Hypothalamus (tissue), 51 donors: ENCODE results near the gene EIF5A.
A peak's percentile ranks its signal among the peaks of the same experiment; 100 is the strongest.

Experiments used
- DNase-seq, 51 donors: peaks; one replicate each; lab custom pipeline; 2025; lab: John Stamatoyannopoulos, UW

EIF5A gene

DNA sequence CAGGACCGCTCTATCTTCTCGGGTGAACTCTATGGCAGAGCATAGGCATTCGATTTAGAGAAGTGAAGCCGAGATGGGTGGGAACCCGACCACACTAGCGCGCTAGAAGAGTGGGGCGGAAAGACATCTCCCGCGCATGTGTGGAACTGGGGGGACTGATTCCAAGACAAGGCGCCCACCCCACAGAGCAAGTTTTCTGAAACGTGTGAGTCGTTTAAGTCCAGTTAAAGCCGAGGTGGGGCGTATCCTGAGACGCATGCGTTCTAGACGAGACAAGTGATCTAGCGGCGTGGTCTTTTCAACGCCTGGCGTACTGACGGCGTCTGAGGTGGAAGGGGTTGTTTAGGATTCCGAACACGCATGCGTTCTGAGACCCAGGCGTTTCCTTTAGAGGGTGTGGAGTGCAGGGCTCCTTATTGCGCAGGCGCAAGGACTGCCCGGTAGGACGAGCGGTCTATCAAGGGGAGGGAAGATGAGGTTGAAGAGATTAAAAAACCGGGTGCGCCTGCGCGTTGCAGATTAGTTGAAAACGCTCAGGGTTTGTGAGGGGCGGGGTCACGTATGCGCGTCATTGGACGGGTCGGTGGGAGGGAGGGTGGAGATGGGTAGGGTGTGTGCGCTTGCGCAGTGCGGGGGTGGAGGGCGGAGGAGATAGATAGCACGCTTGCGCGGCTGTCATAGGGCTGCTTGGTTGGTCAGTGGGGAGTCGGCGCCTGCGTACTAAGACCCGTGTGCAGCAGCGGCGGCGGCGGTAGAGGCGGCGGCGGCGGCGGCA, at the start of gene EIF5A:
Gene EIF5A (plus strand): TSS at position 718 of the 775 bp plus-strand sequence. CDS start 2,008 bp downstream, outside the sequence.
- peak; percentile 90 to 100 (median 99) for DNase-seq

DNA sequence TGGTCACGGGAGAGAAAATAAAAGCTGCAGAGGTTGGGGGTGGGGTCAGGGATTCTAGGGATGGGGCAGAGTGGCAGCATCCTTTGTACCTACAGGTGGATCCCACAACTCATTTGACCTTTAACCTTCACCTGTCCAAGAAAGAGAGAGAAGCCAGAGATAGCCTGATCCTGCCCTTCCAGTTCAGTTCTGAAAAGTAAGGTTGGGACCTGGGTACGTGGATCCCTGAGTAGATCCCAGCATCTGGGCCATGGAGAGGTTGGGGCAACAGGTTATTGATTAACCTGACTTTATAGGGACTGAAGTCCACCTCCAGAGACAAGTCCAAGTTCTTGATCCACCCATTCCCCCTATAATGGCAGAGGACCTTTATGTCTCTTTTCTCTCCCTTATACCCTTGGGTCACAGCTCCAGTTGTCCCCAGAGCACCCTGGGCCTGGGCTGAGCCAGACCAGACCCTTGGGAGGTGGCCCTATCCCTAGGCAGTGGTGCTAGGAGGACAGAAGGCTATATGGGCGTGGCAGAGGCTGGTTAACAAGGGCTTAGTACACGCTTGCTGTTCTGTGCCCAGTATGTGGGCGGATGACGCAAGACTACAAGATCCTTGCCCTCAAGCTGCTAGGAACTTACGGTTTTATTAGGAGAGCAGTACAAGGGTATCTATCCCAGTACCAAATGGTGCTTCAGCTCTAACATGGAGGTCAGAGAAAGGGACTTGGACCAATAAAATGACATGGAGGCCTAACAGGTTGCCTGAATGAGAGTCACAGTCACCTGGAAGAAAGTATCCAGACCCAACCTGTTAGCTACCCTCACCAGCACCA, 48.5 kb upstream of the EIF5A start:
- no peak for DNase-seq

DNA sequence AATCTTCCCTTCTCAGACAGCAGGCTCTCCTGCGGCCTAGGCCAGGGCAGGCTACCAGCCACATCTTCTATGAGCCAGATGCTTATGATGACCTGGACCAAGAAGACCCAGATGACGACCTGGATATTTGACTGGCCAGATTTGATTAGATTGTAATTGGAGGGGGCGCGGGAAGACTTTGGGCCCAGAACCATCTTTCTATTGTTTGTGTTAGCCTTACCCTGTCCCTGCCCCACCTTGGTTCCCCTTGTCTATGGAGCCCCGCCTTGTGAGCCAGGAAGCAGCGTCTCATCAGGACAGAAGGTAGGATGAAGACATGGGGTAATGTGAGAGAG, 47.9 kb upstream of the EIF5A start:
- DNase-seq: no peak

DNA sequence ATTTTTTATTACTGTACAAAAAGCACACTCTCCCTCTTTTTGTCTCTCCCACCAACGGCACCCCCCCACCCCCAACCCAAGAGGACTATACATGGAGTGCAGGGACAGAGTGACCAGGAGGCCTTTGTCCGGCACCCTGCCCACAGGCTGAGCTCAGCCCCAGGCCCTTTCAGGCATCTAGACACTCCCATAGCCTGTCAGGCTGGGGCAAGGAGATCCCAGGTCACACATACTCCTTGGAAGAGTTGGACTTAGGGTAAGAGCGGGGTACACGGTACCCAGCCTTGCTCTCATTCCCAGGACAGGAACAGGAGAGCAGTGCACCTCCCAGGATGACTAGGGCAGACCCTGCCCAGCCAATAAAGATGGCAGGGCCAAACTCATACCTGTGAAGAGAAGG, 47.3 kb upstream of the EIF5A start:
- no peak for DNase-seq

DNA sequence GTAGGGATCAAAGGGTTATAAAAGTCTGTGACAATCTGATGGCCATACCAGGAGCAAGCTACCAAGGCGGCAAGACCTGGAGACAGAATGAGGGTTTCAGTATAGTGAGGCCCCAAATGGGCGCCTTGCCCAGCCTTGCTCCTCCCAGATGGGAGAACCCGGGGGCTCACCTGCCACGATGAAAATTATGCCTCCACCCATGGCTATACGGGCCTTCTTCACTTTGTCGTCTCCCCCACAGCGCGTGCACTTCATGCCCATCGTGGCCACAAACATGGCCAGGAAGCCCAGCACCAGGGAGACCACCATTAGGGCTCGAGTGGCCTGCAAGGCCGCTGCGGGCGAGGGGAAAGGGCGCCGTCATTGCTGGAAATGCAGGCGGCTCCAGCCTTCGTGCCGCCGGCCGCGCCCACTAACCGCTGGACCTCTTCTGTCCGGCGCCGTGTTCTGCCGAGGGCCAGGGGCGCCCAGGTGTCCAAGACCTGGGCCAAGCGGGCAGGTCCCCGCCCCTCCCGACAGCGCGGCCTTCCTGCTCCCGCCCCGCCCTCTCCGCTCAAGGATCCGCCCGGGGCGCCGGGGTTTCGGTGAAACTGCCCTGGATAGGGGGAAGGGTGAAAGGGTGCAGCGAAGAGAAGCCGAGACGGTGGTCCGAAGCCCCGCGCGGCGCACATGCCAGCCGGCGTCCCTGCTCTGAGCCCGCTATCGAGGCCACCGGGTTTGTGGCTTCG, 46.6 kb upstream of the EIF5A start:
- no peak for DNase-seq

DNA sequence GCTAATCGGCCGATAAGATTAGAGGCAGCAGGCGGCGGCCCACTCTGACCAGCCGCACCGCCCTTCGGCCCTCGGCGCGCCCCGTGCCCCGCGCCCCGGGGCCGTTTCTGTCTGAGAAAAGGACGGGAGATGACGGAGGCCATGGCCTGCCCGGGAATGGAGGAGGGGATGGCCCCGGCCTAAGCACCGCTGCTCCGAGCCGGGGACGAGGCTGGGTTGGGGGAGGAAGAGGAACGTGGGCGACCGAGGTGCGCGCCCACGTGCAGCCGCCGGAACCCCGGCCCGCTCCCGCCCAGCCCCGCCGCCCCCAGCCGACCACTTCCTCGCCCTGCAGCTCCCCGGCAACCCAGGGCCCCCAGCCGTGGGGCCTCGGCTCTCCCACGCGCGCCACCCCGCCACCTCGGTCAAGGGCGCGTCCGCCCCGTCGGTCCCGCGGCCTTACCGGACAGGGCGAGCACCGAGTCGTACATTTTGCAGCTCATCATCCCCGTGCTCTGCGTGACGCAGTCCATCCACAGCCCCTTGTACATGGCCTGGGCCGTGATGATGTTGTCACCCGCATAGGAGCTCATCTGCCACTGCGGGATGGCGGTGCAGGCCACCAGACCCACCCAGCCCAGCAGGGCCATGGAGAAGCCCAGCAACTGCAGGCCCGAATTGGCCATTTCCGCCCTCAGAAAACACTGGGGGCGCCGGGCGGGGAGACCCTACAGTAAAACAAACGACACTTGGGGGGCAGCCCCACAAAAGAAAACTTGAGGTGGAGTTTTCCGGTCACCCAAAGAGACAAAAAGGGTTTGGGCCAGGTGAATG, 45.8 kb upstream of the EIF5A start:
- no peak for DNase-seq

DNA sequence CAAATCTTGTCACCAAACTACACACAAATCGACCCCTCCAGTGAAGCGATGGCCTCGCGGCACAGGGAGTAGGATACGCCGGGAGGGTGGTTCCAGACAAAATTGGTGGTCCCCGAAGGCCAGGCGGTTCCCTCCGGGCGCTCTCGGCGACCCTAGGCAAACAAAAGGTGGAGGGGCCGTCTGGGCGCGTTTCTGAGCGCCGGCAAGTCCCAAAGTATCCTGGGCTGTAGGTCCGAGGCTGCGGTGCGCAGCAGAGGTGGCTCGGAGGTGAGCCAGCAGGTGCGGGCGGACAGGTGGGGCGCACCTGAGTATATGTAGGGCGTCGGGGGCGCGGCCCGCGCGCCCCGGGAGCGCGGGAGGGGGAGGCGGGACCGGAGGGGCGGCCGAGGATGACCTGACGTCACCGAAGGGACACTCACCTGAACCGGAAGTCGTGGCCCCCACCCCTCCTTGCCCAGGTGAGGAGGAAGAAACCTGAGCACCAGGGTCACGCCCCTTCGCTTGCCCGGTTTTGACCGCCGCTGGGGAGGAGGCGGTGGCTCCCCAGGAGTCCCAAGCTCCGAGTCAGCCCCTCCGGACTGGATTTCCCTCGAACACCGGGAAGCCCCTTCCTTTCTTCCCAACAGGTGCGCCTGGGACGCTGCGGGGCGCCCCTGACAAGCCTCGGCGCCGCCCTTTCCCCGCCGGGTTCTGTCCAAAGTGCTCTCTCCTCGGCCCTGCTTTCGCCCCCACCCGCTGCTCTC, 45.1 kb upstream of the EIF5A start, which contains the start of gene CLDN7:
Gene CLDN7 (minus strand): TSS at position 287 of the 743 bp plus-strand sequence. CDS start 435 bp downstream, outside the sequence.
- DNase-seq: no peak

DNA sequence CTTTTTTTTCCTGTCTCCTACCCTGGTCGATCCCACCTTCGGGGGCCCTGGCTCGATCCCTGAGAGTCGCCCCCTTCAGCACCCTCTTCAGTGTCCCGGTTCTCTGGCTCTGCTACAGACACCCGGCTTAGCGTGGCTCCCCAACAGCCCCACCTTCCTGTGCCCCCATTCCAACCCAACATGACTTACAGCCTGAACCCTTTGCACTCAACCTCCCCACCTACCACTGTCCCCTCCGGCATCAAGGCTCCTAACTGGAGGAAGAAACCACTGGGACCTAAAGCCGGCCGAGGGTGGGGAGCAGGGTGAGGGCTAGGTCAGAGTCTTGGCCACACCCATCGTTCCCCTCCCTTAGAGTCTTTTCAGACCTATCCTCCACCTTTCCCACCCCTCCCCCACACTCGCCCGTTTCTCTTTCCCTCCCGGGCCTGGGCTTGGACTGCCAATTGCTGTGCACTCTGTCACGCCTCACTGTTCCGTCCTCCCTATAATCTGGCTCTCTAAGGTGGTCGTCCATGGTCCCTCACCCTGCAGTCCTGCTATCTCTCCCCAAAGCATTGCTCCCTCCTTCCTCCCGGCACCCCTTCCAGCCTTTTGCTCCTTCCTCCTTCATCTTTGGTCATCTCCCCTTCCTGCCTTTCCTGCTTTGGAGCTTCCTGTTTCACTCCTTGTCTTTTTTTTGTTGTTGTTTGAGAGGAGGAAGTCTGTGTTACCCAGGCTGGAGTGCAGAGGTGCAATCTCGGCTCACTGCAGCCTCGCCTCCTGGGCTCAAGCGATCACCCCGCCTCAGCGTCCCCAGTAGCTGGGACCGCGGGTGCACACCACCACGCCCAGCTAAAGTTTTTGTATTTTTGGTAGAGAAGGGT, 44.3 kb upstream of the EIF5A start:
- DNase-seq: no peak

DNA sequence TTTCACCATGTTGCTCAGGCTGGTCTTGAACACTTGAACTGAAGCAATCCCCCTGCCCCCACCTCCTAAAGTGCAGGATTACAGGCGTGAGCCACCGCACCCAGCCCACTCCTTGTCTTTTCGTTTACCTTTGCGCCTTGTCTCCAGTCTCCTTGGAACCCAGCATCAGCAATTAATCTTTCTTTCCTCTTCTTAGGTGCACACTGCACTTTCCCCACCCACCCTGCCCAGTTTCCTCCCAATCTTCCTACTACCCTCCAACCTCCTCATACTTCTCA, 43.7 kb upstream of the EIF5A start:
- DNase-seq: no peak

DNA sequence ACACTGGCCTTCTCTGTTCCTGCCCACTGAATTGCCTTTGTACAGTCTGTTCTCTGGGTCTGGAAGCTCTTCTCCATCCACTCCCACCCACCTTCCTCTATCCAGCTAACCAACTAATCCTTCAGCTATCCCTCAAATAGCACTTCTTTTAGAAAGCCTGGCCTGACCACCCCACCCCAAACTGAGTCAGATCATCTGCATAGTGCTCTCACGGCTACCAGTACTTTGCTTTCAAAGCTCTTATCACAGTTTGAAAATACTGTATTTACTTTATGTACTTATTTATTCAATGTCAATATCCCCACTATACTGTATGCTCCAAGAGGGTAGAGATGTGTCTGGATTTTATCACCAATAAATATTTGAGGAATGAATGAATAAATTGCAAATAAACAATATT, 40.6 kb upstream of the EIF5A start:
- no peak for DNase-seq

DNA sequence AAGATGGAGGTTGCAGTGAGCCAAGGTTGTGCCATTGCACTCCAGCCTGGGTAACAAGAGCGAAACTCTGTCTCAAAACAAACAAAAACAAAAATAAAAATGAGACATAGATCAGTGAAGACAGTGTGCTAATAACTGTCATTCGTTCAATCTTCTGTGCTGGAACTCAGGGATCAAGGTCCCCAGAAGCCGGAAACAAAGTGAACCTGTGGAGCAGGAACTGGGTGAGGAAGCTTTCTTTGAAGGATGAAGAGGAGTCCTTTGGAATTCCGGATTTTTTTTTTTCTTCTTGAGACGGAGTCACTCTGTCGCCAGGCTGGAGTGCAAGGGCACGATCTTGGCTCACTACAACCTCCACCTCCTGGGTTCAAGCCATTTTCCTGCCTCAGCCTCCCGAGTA, 28.0 kb upstream of the EIF5A start:
- DNase-seq: no peak

DNA sequence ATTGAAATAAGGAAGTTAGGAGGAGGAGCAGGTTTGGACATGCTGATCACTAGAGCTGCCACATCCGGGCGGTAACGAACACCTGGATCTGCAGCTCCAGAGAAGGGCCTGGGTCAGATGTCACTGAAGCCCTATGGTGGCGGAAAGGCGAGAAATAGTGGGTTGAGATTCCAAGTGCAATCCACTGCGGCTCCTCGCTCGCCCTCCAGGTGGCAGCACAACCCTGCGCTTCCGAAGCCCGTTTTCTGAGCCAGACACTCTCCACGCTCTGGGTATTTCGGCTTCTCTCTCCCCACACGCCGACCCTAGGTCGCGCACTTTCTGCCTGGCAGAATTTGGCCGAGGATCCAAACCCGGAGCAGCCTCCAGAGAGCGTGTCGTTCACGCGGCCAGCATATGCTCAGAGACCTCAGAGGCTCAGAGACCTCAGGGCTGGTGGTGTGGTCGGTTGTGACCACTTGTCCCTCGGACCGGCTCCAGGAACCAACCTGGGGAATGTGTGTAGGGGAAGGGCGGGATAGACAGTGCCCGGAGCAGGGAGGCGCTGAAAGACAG, 26.8 kb upstream of the EIF5A start:
- peak in 48 of 51 donors; percentile 16 to 86 (median 64) for DNase-seq

DNA sequence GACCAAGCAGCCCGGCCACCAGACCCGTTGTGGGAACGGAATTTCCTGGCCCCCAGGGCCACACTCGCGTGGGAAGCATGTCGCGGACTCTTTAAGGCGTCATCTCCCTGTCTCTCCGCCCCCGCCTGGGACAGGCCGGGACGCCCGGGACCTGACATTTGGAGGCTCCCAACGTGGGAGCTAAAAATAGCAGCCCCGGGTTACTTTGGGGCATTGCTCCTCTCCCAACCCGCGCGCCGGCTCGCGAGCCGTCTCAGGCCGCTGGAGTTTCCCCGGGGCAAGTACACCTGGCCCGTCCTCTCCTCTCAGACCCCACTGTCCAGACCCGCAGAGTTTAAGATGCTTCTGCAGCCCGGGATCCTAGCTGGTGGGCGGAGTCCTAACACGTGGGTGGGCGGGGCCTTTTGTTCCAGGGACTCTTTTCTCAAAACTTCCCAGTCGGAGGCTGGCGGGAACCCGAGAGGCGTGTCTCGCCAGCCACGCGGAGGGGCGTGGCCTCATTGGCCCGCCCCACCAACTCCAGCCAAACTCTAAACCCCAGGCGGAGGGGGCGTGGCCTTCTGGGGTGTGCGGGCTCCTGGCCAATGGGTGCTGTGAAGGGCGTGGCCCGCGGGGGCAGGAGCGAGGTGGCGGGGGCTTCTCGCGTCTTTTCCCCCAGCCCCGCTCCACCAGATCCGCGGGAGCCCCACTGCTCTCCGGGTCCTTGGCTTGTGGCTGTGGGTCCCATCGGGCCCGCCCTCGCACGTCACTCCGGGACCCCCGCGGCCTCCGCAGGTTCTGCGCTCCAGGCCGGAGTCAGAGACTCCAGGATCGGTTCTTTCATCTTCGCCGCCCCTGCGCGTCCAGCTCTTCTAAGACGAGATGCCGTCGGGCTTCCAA, 26.1 kb upstream of the EIF5A start, which contains the start of gene SLC2A4:
Gene SLC2A4 (plus strand): TSS at position 645 of the 879 bp plus-strand sequence. CDS start 217 bp downstream, at position 862.
- peak in 44 of 51 donors; percentile 9 to 84 (median 64) for DNase-seq

DNA sequence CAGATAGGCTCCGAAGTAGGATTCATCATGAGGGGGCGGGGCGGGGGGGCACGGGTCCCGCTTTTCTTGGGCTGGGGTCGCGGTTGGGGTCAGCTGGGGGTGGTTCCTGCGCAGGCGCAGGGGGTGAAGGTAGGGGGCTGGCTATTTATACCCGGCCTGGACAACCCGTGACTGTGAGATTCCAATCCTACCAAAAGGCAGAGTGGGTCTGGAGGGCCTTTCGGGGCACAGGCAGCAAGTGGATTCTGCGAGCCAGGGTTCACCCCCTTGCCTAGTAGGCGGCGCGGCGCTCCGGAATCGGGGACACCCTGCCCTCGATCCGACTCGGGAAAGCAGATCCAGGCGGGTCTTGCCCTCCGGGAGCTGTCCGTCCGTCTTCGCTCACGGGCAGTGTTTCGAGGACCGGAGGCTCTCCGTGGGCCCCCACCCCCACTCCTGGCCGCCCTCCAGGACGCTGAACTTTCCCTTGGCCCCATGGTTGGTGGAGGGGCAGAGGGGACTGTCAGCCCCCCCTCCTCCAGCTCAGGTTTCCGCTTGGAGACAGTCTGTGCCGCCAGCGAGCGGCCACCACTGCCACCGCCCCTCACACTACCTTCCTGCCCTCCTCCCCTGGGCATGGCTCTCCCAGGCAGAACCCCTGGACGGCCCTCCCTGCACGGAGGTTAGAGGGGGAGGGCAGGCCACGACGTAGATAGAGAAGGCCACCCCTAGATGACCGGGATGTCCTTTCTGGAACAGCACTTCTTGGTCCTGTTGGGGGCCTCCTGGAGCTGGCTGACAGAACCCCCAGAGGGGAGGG, 25.3 kb upstream of the EIF5A start:
- no peak for DNase-seq

DNA sequence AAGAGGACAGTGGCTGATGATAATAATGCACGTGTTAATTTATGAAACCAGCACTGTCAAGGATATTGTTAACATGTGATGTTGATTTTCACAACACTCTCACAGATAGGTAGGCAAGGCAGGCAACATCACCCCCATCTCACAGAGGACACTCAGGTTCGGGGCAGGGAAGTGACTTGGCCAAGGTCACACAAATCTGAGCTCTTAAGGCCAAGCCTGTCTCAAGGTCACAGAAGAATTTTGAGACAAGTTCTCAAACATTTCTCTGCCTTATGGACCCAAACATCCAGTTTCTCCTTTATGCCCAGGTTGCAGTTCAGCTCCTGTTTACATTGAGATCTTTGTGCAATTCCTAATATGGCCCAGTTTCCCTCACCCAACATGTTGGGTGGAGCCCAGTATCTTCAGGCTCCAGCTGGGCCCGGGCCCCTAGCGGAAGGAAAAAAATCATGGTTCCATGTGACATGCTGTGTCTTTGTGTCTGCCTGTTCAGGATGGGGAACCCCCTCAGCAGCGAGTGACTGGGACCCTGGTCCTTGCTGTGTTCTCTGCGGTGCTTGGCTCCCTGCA, 24.6 kb upstream of the EIF5A start:
- DNase-seq: no peak
